NAMALWA (cell line): ENCODE results near the gene ADGRG4.
"Not testable (repeated sequence)": the region's sequence is repeated elsewhere in the genome, so short reads cannot be mapped to it uniquely, and the experiment has no call there.

Experiments
- DNase-seq: peaks from one replicate; pipeline ENCODE4 v3.0.0-alpha.2; 2015; ENCODE audit warnings: low spot score

The ADGRG4 gene

GRCh38 chrX:136300721-136301120, at the start of gene ADGRG4:
Gene ADGRG4 (plus strand): TSS chrX:136300963. CDS start chrX:136308778, 7,815 bp downstream.
- not testable (repeated sequence) for DNase-seq

- DNase-seq, result no peak
Measured at GRCh38 chrX:136251041-136251991, 49.4 kb upstream of the ADGRG4 start, which contains the start of gene MAP7D3. Gene MAP7D3 (minus strand): TSS chrX:136251400. CDS start chrX:136251358, 42 bp downstream.

GRCh38 chrX:136255541-136255940, 45.2 kb upstream of the ADGRG4 start:
- no peak for DNase-seq

- no peak for DNase-seq
Measured at GRCh38 chrX:136256026-136256425, 44.7 kb upstream of the ADGRG4 start.

- DNase-seq, result no peak
Measured at GRCh38 chrX:136258951-136259350, 41.8 kb upstream of the ADGRG4 start.

- DNase-seq, result no peak
Measured at GRCh38 chrX:136259543-136259942, 41.2 kb upstream of the ADGRG4 start.

- no peak for DNase-seq
Measured at GRCh38 chrX:136260776-136261175, 40.0 kb upstream of the ADGRG4 start.

GRCh38 chrX:136261321-136261720, 39.4 kb upstream of the ADGRG4 start:
- DNase-seq, result no peak

- DNase-seq, result no peak
Measured at GRCh38 chrX:136262243-136262642, 38.5 kb upstream of the ADGRG4 start.

- peak; percentile 1 for DNase-seq
Measured at GRCh38 chrX:136262812-136263315, 37.9 kb upstream of the ADGRG4 start.

GRCh38 chrX:136266828-136267227, 33.9 kb upstream of the ADGRG4 start:
- DNase-seq, result no peak

GRCh38 chrX:136268051-136269048, 32.4 kb upstream of the ADGRG4 start:
- peak; percentile 57 for DNase-seq

- no peak for DNase-seq
Measured at GRCh38 chrX:136269921-136270320, 30.8 kb upstream of the ADGRG4 start.

GRCh38 chrX:136271300-136271699, 29.5 kb upstream of the ADGRG4 start:
- peak; percentile 9 for DNase-seq

- no peak for DNase-seq
Measured at GRCh38 chrX:136272325-136272724, 28.4 kb upstream of the ADGRG4 start.

GRCh38 chrX:136273986-136274385, 26.8 kb upstream of the ADGRG4 start:
- DNase-seq, result no peak

- DNase-seq, result no peak
Measured at GRCh38 chrX:136275553-136275952, 25.2 kb upstream of the ADGRG4 start.

GRCh38 chrX:136286375-136286774, 14.4 kb upstream of the ADGRG4 start:
- not testable (repeated sequence) for DNase-seq

GRCh38 chrX:136291824-136292223, 8.9 kb upstream of the ADGRG4 start:
- DNase-seq, result no peak

- DNase-seq, result no peak
Measured at GRCh38 chrX:136292656-136293055, 8.1 kb upstream of the ADGRG4 start.

GRCh38 chrX:136295380-136295779, 5.4 kb upstream of the ADGRG4 start:
- DNase-seq, result no peak

GRCh38 chrX:136303041-136303440, 2.3 kb downstream of the ADGRG4 start:
- DNase-seq, result no peak
